HG02970 (cell line): ENCODE measurements around the gene C2orf74.
"Not testable (repeated sequence)": the region's sequence is repeated elsewhere in the genome, so short reads cannot be mapped to it uniquely, and the experiment has no call there.

Source experiments
- ATAC-seq: cut with Tn5 transposase; IDR thresholded peaks from one replicate; pipeline ENCODE4 v1.9.1; 2021; ENCODE audit warnings: mild to moderate bottlenecking, moderate library complexity, moderate number of reproducible peaks; ENCODE audit not compliant: unreplicated experiment, low FRiP score

Gene C2orf74

GRCh38 chr2:61161888-61162287, at the start of gene C2orf74:
TSS of gene C2orf74 (plus strand) at chr2:61162188. CDS start at chr2:61162515, 327 bp downstream.
- no peak for ATAC-seq

- no peak for ATAC-seq
These were observed 47.8 kb upstream of the C2orf74 start for GRCh38 chr2:61114147-61114546.

DNA sequence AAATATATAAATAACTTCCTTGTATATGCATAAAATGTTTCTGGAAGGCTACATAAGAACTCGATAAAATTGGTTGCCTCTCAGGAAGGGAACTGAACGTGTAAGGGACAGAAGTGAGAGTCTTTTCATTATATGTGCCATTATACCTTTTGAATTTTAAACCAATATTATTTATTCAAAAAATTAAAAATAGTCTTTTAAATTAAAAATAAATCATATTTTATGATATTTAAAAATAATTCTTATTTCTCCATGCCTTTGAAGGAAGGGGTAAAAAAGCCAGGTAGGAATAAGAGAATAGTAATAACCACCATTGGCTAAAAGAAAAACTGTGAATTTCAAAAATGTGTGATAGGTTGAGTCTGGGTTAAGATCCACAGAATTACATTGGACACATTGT, 45.7 kb upstream of the C2orf74 start:
- no peak for ATAC-seq

DNA sequence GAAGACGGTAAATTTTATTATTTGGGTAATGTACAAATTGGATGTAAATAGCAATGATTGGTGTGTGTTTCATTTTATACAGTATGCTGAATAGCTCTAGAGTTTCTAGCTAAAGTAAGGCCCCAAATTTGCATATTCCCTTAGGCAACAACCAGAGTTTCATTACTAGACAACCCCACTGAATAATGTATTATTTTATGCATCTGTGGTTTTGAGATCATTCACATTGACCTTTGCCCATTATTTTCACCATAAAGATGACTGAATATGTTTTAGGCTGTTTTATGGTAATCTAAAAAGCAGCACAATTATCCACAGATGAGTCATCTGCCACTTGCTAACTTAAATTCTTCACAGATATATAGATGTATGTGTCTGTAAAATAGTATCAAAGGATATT, 44.5 kb upstream of the C2orf74 start:
- no peak for ATAC-seq

GRCh38 chr2:61125123-61125710, 36.8 kb upstream of the C2orf74 start:
- ATAC-seq = no peak

- ATAC-seq = no peak
These were observed 36.2 kb upstream of the C2orf74 start for GRCh38 chr2:61125798-61126197.

DNA sequence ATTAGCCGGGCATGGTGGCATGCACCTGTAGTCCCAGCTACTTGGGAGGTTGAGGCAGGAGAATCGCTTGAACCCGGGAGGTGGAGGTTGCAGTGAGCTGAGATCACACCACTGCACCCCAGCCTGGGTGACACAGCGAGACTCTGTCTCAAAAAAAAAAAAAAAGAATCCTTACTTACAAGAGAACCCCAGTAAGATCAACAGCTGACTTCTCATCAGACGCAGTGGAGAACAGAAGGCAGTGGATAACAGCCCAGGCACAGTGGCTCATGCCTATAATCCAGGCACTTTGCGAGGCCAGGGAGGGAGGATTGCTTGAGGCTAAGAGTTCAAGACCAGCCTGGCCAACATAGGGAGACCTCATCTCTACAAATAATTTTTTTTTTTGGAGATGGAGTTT, 33.9 kb upstream of the C2orf74 start:
- not testable (repeated sequence) for ATAC-seq

DNA sequence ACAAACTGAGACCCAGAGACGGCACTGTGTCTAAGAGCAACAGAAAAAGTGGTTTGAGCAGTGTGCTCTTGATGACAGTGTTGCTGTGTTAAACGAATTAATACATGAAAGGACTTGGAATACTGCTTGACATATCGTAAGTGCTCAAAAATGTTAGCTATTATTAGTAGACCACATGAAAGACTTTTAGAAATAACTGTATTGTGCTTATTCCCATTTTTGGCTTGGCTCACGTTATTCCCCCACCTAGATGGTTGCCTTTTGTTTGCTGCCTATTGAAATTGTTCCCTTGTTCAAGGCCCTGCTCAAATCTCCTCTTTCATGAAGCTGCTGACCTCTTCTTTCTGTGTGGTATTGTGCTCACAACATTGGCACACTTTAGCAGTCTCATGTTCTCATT, 27.8 kb upstream of the C2orf74 start:
- ATAC-seq = no peak

GRCh38 chr2:61135510-61135909, 26.5 kb upstream of the C2orf74 start:
- ATAC-seq = no peak

- ATAC-seq = no peak
These were observed 23.1 kb upstream of the C2orf74 start for GRCh38 chr2:61138859-61139258.

- no peak for ATAC-seq
These were observed 20.8 kb upstream of the C2orf74 start for GRCh38 chr2:61141151-61141550.

- peak; percentile 84 for ATAC-seq
These were observed 17.2 kb upstream of the C2orf74 start for GRCh38 chr2:61144697-61145268.

- ATAC-seq = no peak
These were observed 16.0 kb upstream of the C2orf74 start for GRCh38 chr2:61145990-61146389.

GRCh38 chr2:61148091-61148490, 13.9 kb upstream of the C2orf74 start:
- not testable (repeated sequence) for ATAC-seq

DNA sequence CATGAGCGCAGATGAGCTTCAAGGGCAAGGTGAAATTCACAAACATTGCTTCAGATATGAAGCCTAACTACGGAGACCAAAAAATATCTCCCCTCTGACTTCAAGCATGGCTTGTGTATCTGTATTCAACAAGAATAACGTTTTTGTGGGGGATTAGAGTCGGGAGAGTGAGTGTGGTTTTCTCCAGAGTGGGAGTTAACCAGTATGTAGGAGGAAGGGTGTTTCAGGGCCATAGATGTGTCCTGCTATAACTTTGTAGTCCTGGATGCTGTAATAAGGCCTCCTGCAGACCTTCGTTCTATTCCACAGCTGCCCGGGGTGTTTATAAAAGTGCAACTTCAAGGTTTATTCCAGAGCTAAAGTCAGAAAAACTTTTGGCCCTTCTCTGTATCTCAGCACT, 12.9 kb upstream of the C2orf74 start:
- ATAC-seq = no peak

GRCh38 chr2:61151436-61151835, 10.6 kb upstream of the C2orf74 start:
- ATAC-seq = no peak

- ATAC-seq = no peak
These were observed 4.5 kb upstream of the C2orf74 start for GRCh38 chr2:61157371-61158003.

DNA sequence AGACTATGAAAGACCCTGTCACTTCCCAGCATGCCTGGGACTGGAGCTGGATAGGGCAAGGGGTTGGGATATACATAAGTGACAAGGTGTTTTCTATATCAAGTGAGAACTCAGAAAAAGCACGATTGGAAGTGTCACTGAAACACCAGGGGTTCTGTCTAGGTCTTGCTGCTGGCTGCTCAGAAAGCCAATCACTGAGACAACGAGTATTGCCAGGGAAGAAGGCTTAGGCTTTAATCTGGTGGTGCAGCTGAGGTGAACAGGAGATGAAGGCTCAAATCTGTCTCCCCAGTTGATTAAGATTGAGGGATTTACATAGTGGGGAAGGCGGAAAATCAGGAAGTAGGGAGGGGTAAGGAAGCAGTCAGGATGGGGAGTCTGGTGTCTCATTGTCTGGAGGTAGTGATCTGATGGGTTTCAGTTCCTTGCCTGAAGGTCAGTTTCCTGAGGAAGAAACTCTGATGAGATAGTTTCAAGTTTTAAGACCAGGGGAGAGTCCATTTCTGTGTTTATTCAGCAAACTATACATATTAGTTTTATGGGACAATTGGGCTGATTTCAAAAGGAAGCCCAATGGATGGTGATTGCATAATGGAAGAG, 3.5 kb upstream of the C2orf74 start:
- no peak for ATAC-seq

DNA sequence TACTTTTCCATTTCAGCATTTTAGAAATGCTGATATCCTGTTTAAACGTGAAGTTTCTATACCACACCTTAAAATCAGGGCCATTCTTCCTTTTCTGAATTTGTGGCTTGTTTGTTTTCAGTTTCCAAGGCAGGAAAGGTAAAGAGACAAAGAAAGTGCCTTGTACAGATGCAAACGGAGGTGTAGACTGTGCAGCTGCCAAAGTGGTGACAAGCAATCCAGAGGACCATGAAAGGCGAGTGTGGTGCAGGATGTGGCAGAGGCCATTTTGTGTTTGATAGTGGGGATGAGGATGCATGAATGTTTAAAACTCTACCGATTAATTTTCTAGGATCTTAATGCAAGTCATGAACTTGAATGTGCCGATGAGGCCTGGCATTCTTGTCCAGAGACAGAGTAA, 733 bp downstream of the C2orf74 start:
- no peak for ATAC-seq

DNA sequence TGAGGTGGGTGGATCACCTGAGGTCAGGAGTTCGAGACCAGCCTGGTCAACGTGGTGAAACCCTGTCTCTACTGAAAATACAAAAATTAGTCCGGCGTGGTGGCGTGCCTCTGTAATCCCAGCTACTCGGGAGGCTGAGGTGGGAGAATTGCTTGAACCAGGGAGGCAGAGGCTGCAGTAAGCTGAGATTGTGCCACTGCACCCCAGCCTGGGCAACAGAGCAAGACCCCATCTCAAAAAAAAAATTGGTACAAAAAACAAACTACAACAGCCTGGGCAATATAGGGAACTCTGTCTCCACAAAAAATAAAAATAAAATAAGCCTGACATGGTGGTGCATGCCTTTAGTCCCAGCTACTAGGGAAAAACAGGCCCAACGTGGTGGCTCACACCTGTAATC, 3.1 kb downstream of the C2orf74 start:
- not testable (repeated sequence) for ATAC-seq

DNA sequence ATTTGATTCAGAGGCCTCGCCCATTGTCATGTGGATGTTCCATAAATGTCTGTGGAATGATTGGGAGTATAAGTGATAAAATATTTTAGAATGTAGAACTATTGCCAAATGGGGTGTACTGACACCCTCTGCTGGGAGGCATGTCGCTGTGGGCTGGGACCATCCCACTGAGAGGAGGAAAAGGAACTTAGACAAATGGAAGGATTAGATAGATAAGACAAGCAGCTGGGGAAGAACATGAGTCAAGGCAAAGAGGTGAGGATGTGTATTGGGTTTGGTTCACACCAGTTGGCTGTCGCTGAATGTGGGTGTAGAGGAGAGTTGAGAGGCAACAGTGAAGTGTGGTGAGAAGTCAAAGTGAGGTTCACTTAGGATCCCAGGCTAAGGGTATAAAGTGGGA, 4.0 kb downstream of the C2orf74 start:
- ATAC-seq = no peak

DNA sequence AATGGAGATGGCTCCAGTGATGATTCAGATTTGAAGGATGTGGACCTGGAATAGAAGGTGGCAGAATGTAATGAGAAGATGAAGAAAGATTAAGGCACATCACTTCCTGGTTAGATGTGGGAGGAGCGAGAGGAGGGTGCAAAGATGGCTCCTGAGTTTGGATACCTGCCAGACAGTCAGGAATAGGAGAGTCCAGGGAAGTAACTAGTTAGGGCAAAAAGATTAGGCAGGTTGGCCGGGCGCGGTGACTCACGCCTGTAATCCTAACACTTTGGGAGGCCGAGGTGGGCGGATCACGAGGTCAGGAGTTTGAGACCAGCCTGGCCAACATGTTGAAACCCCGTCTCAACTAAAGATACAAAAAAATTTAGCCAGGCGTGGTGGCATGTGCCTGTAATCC, 5.6 kb downstream of the C2orf74 start:
- ATAC-seq = no peak
